ENCODE measurements around the gene SEMA4F.

GRCh38 chr2:74655579-74655978 lies 1.5 kb downstream of the SEMA4F start:
- TF ChIP-seq CTCF (conservative IDR thresholded peaks at IDR 0.05 in 1 of 2, IDR thresholded peaks at IDR 0.05 in 1 of 2; ENCODE audit: low read depth in 1 of 2, low read length in 2 of 2) (no peak), EZH2 (IDR thresholded peaks at IDR 0.05; ENCODE audit: low read length, missing control alignments) (no peak)

All from fibroblast of lung (primary cell).